ENCODE results near the gene RPL4. TPM values are rescaled to one million over a fixed set of nuclear protein-coding genes. Genes with fewer than 3 reads are reported as not detected.

RPL4 gene
- total and polyA plus RNA-seq, 9 of the 15 experiments (the other 6 are each of a cell fraction or from before 2014, with no cell fraction given): 2,055 to 7,760 (median 5,069) TPM

DNA sequence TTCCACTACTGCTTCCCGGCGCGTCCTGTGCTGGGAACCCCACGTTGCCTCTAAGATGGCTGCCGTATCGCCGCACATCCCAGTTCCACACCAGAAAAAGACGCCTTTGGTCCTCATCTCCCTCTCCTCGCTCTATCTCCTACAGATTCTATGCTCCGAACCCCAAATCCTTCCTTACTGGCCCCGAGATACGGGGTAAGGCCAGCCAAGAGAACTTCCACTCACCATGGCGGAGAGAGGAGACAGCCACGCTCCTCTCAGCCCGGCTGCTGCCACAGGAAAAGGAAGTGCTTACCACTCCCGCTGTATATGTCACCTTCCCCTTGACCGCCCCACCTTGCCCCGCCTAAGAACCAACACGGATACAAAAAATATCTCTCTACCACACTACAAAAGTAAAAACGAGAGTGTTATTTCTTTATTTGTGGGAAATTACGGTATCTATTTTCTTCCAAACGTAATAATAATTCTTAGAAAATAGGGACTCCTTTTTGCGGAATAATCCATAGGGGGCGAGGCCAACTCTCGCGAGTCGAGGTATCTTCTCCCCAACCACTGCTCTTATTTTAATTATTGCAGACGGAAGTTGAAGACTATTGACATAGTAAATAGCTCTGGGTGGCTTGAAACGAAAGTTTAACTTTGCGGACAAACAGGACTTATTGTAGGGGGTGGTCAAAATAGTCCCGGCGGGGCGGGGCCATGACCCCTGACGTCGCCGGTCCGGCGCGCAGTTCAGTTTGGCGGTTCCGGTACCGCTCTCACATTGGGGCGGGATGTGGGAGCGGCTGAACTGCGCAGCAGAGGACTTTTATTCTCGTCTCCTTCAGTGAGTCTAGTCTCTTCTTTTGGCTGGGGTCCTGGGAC, at the start of gene RPL4, which contains the start of gene ZWILCH (continued):
- TF ChIP-seq, protein P1, sequence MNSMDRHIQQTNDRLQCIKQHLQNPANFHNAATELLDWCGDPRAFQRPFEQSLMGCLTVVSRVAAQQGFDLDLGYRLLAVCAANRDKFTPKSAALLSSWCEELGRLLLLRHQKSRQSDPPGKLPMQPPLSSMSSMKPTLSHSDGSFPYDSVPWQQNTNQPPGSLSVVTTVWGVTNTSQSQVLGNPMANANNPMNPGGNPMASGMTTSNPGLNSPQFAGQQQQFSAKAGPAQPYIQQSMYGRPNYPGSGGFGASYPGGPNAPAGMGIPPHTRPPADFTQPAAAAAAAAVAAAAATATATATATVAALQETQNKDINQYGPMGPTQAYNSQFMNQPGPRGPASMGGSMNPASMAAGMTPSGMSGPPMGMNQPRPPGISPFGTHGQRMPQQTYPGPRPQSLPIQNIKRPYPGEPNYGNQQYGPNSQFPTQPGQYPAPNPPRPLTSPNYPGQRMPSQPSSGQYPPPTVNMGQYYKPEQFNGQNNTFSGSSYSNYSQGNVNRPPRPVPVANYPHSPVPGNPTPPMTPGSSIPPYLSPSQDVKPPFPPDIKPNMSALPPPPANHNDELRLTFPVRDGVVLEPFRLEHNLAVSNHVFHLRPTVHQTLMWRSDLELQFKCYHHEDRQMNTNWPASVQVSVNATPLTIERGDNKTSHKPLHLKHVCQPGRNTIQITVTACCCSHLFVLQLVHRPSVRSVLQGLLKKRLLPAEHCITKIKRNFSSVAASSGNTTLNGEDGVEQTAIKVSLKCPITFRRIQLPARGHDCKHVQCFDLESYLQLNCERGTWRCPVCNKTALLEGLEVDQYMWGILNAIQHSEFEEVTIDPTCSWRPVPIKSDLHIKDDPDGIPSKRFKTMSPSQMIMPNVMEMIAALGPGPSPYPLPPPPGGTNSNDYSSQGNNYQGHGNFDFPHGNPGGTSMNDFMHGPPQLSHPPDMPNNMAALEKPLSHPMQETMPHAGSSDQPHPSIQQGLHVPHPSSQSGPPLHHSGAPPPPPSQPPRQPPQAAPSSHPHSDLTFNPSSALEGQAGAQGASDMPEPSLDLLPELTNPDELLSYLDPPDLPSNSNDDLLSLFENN (IDR thresholded peaks at IDR 0.05; ENCODE audit: low read depth in 2 of 2, low read length in 2 of 2): peak in 1 of 2 experiments; percentile 41; a peak in 1 of 4 replicates
- TF ChIP-seq ZNF57 (CRISPR knock-in tag; IDR thresholded peaks at IDR 0.05): no peak
- peak in 1 of 2 experiments; percentile 44; a peak in 1 of 4 replicates for TF ChIP-seq MAZ (CRISPR knock-in tag; conservative IDR thresholded peaks at IDR 0.05 in 1 of 2, IDR thresholded peaks at IDR 0.05 in 1 of 2)
- TF ChIP-seq SRSF7 (optimal IDR thresholded peaks at IDR 0.05; ENCODE audit: low read depth, low read length): no peak
- TF ChIP-seq, protein P2, sequence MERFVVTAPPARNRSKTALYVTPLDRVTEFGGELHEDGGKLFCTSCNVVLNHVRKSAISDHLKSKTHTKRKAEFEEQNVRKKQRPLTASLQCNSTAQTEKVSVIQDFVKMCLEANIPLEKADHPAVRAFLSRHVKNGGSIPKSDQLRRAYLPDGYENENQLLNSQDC (CRISPR knock-in tag; IDR thresholded peaks at IDR 0.05): no peak
- TF ChIP-seq FOXK1 (CRISPR knock-in tag; IDR thresholded peaks at IDR 0.05; ENCODE audit: borderline replicate concordance): no peak
- TF ChIP-seq, protein P3, sequence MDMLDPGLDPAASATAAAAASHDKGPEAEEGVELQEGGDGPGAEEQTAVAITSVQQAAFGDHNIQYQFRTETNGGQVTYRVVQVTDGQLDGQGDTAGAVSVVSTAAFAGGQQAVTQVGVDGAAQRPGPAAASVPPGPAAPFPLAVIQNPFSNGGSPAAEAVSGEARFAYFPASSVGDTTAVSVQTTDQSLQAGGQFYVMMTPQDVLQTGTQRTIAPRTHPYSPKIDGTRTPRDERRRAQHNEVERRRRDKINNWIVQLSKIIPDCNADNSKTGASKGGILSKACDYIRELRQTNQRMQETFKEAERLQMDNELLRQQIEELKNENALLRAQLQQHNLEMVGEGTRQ (CRISPR knock-in tag; IDR thresholded peaks at IDR 0.05): no peak
- no peak for TF ChIP-seq FOS (IDR thresholded peaks at IDR 0.05; ENCODE audit: extremely low read depth, insufficient read length)
- TF ChIP-seq, protein P4, sequence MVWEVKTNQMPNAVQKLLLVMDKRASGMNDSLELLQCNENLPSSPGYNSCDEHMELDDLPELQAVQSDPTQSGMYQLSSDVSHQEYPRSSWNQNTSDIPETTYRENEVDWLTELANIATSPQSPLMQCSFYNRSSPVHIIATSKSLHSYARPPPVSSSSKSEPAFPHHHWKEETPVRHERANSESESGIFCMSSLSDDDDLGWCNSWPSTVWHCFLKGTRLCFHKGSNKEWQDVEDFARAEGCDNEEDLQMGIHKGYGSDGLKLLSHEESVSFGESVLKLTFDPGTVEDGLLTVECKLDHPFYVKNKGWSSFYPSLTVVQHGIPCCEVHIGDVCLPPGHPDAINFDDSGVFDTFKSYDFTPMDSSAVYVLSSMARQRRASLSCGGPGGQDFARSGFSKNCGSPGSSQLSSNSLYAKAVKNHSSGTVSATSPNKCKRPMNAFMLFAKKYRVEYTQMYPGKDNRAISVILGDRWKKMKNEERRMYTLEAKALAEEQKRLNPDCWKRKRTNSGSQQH (CRISPR knock-in tag; IDR thresholded peaks at IDR 0.05): peak; percentile 84
- TF ChIP-seq RBM25 (IDR thresholded peaks at IDR 0.05; ENCODE audit: low read depth, low read length, severe bottlenecking): peak; percentile 82
- TF ChIP-seq SMC3 (conservative IDR thresholded peaks at IDR 0.05; ENCODE audit: insufficient read depth, low read depth, low read length): no peak
- TF ChIP-seq BRCA1 (IDR thresholded peaks at IDR 0.05): no peak
- TF ChIP-seq BRCA1 (CRISPR knock-in tag; IDR thresholded peaks at IDR 0.05): no peak
- TF ChIP-seq ZNF197 (CRISPR knock-in tag; IDR thresholded peaks at IDR 0.05; ENCODE audit: low read depth): no peak
- TF ChIP-seq, protein P5, sequence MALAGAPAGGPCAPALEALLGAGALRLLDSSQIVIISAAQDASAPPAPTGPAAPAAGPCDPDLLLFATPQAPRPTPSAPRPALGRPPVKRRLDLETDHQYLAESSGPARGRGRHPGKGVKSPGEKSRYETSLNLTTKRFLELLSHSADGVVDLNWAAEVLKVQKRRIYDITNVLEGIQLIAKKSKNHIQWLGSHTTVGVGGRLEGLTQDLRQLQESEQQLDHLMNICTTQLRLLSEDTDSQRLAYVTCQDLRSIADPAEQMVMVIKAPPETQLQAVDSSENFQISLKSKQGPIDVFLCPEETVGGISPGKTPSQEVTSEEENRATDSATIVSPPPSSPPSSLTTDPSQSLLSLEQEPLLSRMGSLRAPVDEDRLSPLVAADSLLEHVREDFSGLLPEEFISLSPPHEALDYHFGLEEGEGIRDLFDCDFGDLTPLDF (CRISPR knock-in tag; IDR thresholded peaks at IDR 0.05): no peak
- no peak for TF ChIP-seq CHD4 (IDR thresholded peaks at IDR 0.05; ENCODE audit: insufficient read depth, insufficient replicate concordance, low read depth, low read length, poor library complexity, severe bottlenecking)
